Stimulated activated CD8-positive, alpha-beta memory T cell treated with anti-CD3 and anti-CD28 coated beads, Interleukin-12 subunit alpha, Interleukin-12 subunit beta, amount 100 ng/mL, for 4 hours (primary cell): ENCODE measurements around the gene PLEKHG7.

ENCODE experiments used
- DNase-seq: peaks from one replicate; pipeline ENCODE4 v3.0.0-alpha.2; 2020; ENCODE audit warnings: low read depth

PLEKHG7 gene

GRCh38 chr12:92802906-92803305 is 100.1 kb downstream of the PLEKHG7 start:
- DNase-seq = no peak

DNA sequence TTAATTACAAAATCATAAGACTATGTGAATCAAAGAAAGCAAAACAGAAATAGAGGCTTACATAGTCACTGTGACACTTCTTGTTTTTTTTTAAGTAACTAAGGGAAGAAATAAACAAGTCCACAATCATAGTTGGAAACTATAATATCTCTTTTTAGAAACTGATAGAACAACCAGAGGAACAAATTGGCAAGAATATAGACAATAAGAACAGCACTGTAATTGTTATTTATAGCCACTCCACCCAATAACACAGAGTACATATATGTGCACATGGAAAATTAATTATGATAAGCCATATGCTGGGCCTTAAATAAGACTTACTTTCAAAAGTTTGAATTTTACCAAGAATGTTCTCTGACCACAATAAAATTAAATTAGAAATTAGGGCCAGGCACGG is 101.1 kb downstream of the PLEKHG7 start:
- no peak for DNase-seq

DNA sequence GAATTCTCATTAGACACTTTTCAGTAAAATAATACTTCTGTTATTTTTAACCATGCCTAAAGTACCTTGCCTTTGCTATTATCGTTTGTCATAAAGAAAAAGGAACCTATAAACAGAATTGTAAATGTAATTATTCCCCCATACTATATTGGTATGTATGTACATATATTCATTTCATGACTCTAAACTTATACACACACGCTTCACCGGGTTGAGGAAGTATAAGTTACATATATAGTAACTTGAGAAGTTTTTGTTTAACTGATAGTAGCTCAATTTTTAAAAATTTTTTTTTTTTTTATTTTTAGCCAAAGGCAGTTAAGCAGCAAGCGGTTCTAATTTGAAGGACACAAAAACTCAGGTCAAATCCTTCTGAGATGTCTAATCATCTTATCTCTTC is 107.6 kb downstream of the PLEKHG7 start:
- no peak for DNase-seq

GRCh38 chr12:92814584-92814983 is 111.8 kb downstream of the PLEKHG7 start:
- DNase-seq = no peak

GRCh38 chr12:92821142-92821541 is 118.4 kb downstream of the PLEKHG7 start:
- DNase-seq = no peak
